ENCODE measurements around the gene POLE. TPM values are rescaled to one million over a fixed set of nuclear protein-coding genes. Genes with fewer than 3 reads are reported as not detected.

The POLE gene
- total RNA-seq, 1 experiment from 2014 or later, result 62.9 TPM

DNA sequence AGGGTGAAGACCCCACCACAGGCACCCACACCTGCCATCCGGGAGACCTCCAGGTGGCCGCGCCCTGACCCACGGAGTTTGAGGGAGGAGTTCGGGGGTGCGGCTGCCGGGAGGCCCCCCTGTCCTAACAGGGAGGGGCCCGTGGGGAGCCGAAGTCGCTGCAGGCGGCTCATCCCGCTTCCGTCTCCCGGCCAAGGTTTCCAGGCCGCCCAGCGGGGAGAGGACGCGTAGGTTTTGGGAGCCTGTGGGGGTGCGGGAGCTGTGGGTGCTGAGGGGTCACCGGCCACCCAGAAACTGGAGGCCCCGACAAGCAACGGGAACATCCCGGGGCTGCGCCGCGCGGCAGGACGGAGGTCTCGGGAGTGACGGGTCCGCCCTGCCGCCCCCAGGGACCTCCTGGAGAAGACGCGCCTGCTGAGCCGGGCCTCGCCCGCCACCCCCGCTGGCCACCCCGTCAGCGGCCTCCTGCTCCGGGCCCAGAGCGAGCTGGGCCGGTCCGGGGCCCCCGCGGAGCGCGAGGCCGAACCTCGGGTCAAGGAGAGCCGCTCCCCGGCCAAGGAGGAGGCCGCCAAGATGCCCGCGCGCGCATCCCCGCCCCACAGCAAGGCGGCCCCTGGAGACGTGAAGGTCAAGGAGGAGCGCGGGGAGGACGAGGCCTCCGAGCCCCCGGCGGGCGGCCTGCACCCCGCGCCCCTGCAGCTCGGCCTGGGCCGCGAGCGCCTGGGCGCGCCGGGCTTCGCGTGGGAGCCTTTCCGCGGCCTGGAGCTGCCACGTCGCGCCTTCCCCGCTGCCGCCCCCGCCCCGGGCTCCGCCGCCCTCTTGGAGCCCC lies 104.3 kb downstream of the POLE start:
- no peak overlapping the region for H3K4me3 ChIP-seq
- no peaks in the 10 kb centered on the region for H3K9me2 ChIP-seq (ENCODE audit: insufficient read depth)
- intact Hi-C loops (cut with micrococcal nuclease; ENCODE audit: unreplicated experiment), result no loop called here
- H4K20me1 ChIP-seq (ENCODE audit: insufficient read depth), result peaks cover 9% of the 10 kb centered on the region; the same call in 1 of the 2 replicates
- H3K27me3 ChIP-seq (ENCODE audit: insufficient read depth, low read depth), result no peaks in the 10 kb centered on the region
- TF ChIP-seq EZH2 (IDR thresholded peaks at IDR 0.05; ENCODE audit: low read depth), result no peak
- TF ChIP-seq, protein P1, sequence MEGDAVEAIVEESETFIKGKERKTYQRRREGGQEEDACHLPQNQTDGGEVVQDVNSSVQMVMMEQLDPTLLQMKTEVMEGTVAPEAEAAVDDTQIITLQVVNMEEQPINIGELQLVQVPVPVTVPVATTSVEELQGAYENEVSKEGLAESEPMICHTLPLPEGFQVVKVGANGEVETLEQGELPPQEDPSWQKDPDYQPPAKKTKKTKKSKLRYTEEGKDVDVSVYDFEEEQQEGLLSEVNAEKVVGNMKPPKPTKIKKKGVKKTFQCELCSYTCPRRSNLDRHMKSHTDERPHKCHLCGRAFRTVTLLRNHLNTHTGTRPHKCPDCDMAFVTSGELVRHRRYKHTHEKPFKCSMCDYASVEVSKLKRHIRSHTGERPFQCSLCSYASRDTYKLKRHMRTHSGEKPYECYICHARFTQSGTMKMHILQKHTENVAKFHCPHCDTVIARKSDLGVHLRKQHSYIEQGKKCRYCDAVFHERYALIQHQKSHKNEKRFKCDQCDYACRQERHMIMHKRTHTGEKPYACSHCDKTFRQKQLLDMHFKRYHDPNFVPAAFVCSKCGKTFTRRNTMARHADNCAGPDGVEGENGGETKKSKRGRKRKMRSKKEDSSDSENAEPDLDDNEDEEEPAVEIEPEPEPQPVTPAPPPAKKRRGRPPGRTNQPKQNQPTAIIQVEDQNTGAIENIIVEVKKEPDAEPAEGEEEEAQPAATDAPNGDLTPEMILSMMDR (conservative IDR thresholded peaks at IDR 0.05), result no peak
- H3K27ac ChIP-seq, result no peak overlapping the region
- no peaks in the 10 kb centered on the region; the same call in 1 of the 2 replicates for H3F3A ChIP-seq (ENCODE audit: insufficient read depth, low read depth)
- CTCF ChIA-PET, result no interaction called here
- H3K4me1 ChIP-seq (replicated peaks; ENCODE audit: insufficient read depth), result no peaks in the 10 kb centered on the region
- no TSS peak for BruUV-seq (replicated peaks)
- no peaks in the 10 kb centered on the region for H3K79me2 ChIP-seq (ENCODE audit: low read depth)
- DNase-seq, result no peak
- H3K4me2 ChIP-seq, result no peak overlapping the region
- no peaks in the 10 kb centered on the region for H3K36me3 ChIP-seq (ENCODE audit: low read depth)
- H3K9me3 ChIP-seq (ENCODE audit: insufficient read depth, low read depth), result no peaks in the 10 kb centered on the region
- POLR2A ChIA-PET (ENCODE audit: unreplicated experiment), result no interaction called here
- no peak overlapping the region for H2AFZ ChIP-seq

DNA sequence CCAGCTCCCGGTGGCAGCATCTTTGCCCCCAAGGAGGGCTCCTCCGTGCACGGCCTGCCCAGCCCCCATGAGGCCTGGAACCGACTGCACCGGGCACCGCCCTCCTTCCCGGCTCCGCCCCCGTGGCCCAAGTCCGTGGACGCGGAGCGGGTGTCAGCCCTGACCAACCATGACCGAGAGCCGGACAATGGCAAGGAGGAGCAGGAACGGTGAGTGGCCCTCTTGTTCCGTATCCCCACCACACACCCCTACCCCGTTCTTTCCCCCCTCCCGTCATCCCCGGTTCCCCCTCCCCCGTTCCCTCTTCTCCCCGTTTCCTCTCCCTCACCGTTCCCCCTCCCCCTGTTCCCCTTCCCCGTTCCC lies 105.1 kb downstream of the POLE start:
- Histone ChIP-seq H4K20me1 (ENCODE audit: insufficient read depth) (peaks cover 9% of the 10 kb centered on the region; the same call in 1 of the 2 replicates), H3K27me3 (ENCODE audit: insufficient read depth, low read depth) (no peaks in the 10 kb centered on the region), H2AFZ (no peak overlapping the region), H3K4me3 (no peak overlapping the region), H3K4me1 (replicated peaks; ENCODE audit: insufficient read depth) (no peaks in the 10 kb centered on the region), H3K36me3 (ENCODE audit: low read depth) (no peaks in the 10 kb centered on the region), H3K9me3 (ENCODE audit: insufficient read depth, low read depth) (no peaks in the 10 kb centered on the region), H3K9me2 (ENCODE audit: insufficient read depth) (no peaks in the 10 kb centered on the region), H3K79me2 (ENCODE audit: low read depth) (no peaks in the 10 kb centered on the region), H3K4me2 (no peak overlapping the region), H3F3A (ENCODE audit: insufficient read depth, low read depth) (no peaks in the 10 kb centered on the region; the same call in 1 of the 2 replicates), H3K27ac (no peak overlapping the region)
- ChIA-PET CTCF (no interaction called here), POLR2A (ENCODE audit: unreplicated experiment) (no interaction called here)
- intact Hi-C loops (cut with micrococcal nuclease; ENCODE audit: unreplicated experiment), result no loop called here
- no TSS peak for BruUV-seq (replicated peaks)
- DNase-seq, result no peak
- TF ChIP-seq EZH2 (IDR thresholded peaks at IDR 0.05; ENCODE audit: low read depth), result no peak
- TF ChIP-seq, protein P1 (conservative IDR thresholded peaks at IDR 0.05), result no peak

DNA sequence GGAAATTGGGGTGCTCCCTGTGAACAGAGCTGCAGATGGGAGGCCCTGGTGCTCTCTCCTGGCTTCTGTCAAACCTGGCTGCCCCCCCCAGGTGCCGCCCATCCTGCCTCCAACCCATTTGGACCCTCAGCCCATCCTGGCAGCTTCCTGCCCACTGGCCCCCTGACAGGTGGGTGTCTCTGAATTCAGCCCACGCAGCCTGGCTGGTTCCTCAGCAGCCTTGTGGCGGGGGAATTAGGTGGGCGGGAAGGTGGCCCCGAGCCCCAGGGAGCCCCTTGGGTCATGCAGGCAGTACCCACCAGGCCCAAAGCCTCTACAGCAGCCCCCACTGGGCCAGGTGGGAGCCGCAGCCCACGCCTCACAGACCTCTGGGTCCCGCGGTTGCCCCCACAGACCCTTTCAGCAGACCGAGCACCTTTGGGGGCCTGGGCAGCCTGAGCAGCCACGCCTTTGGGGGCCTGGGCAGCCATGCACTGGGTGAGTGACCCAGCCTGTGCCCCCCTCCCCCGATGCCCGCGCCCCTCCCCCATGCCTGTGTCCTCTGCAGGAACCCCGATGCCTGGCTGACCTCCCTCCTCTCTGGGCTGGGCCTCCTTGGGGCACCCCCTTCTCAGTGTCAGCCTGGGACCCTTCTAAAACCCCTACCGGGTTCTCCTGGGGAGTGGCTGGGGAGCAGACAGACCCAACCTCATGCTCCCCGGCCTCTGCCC lies 105.6 kb downstream of the POLE start:
- Histone ChIP-seq H3K27ac (no peak overlapping the region), H4K20me1 (ENCODE audit: insufficient read depth) (peaks cover 9% of the 10 kb centered on the region; the same call in 1 of the 2 replicates), H3K36me3 (ENCODE audit: low read depth) (no peaks in the 10 kb centered on the region), H3K4me1 (replicated peaks; ENCODE audit: insufficient read depth) (no peaks in the 10 kb centered on the region), H2AFZ (no peak overlapping the region), H3K27me3 (ENCODE audit: insufficient read depth, low read depth) (no peaks in the 10 kb centered on the region), H3K4me3 (no peak overlapping the region), H3K4me2 (no peak overlapping the region), H3K79me2 (ENCODE audit: low read depth) (no peaks in the 10 kb centered on the region), H3F3A (ENCODE audit: insufficient read depth, low read depth) (no peaks in the 10 kb centered on the region; the same call in 1 of the 2 replicates), H3K9me3 (ENCODE audit: insufficient read depth, low read depth) (no peaks in the 10 kb centered on the region), H3K9me2 (ENCODE audit: insufficient read depth) (no peaks in the 10 kb centered on the region)
- ChIA-PET CTCF (no interaction called here), POLR2A (ENCODE audit: unreplicated experiment) (no interaction called here)
- BruUV-seq (replicated peaks), result no TSS peak
- no peak for DNase-seq
- intact Hi-C loops (cut with micrococcal nuclease; ENCODE audit: unreplicated experiment), result no loop called here
- TF ChIP-seq, protein P1 (conservative IDR thresholded peaks at IDR 0.05), result no peak
- TF ChIP-seq EZH2 (IDR thresholded peaks at IDR 0.05; ENCODE audit: low read depth), result no peak
